ENCODE data around the gene IFNG-AS1.

Gene IFNG-AS1

DNA sequence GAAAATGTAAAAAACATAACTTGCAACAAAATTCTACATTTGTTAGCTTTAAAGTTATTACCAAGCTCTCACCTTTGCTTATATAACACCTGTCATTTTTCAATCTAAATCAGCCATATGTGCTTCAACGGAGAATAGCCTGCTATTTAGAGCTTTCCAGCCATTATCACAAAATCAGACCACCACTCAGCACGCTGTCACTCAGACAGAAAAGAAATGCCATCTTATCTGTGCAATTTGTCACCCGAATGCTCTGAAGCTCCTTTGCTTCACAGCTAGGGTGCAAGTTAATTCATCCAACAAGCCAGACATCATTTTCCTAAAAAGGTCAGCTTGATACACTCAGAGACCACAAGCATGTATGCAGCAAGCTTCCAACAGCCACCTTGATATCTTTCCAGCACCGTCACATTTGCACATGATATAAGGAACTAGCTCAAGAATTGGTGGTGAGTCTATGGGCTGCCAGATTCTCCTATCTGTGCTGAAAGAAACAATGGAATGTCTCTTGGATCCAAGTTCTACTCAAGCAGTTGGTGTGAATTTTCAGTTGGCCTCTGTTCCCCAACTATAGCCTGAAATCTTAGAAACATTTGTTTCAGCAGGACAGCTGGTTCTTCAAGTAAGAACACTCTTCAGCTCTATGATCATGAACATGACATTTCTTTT lies 20.0 kb upstream of the IFNG-AS1 start:
- in situ Hi-C loops (cut with MboI; ENCODE audit: low sequenced_read_pairs), result no loop called here
- no peak for DNase-seq (ENCODE audit: low spot score in 2 of 2)
- Histone ChIP-seq H3K36me3 (replicated peaks) (no peaks in the 10 kb centered on the region), H3K9me3 (no peaks in the 10 kb centered on the region), H3K4me1 (no peaks in the 10 kb centered on the region), H3K4me3 (no peak overlapping the region), H3K27me3 (ENCODE audit: low read depth) (no peaks in the 10 kb centered on the region)

DNA sequence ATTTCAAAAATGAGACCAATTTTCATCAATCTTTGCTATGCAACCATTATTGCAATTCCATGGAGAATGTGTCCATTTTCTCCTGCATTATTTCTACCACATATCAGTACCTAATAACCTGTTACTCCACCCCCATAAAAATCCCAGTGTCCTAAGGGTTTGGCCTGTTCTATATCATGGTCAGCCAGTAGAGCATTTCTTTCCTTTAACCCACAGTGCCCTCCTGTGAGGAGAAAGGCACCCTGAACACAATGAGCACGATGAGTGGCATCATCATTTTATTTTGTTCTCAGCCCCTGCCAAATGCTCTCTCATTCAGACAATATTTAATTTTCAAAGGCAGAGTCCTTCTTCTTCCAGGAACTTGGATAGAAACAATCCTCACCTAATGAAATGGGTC lies 11.6 kb upstream of the IFNG-AS1 start:
- DNase-seq (ENCODE audit: low spot score in 2 of 2), result no peak
- Histone ChIP-seq H3K4me3 (no peak overlapping the region), H3K4me1 (no peaks in the 10 kb centered on the region), H3K27me3 (ENCODE audit: low read depth) (no peaks in the 10 kb centered on the region), H3K36me3 (replicated peaks) (no peaks in the 10 kb centered on the region), H3K9me3 (no peaks in the 10 kb centered on the region)
- in situ Hi-C loops (cut with MboI; ENCODE audit: low sequenced_read_pairs), result no loop called here

DNA sequence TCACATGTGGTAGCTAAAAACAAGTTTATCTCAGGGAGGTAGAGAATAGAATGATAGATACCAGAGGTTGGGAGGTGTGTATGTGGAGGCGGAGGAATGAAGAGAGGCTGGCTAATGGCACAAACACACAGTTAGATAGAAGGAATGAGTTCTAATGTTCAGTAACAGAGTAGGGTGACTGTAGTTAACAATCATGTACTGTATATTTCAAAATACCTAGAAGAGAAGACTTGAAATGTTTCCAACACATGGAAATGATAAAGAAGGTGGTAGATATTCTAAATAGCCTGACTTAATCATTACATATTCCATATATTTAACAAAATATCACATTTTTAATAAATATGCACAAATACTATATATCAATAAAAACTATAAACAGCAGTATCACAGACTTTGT lies 8.9 kb upstream of the IFNG-AS1 start:
- H3K27me3 ChIP-seq (ENCODE audit: low read depth), result no peaks in the 10 kb centered on the region
- no peak overlapping the region for H3K4me3 ChIP-seq
- in situ Hi-C loops (cut with MboI; ENCODE audit: low sequenced_read_pairs), result no loop called here
- no peaks in the 10 kb centered on the region for H3K9me3 ChIP-seq
- H3K4me1 ChIP-seq, result no peaks in the 10 kb centered on the region
- no peak for DNase-seq (ENCODE audit: low spot score in 2 of 2)
- H3K36me3 ChIP-seq (replicated peaks), result no peaks in the 10 kb centered on the region

DNA sequence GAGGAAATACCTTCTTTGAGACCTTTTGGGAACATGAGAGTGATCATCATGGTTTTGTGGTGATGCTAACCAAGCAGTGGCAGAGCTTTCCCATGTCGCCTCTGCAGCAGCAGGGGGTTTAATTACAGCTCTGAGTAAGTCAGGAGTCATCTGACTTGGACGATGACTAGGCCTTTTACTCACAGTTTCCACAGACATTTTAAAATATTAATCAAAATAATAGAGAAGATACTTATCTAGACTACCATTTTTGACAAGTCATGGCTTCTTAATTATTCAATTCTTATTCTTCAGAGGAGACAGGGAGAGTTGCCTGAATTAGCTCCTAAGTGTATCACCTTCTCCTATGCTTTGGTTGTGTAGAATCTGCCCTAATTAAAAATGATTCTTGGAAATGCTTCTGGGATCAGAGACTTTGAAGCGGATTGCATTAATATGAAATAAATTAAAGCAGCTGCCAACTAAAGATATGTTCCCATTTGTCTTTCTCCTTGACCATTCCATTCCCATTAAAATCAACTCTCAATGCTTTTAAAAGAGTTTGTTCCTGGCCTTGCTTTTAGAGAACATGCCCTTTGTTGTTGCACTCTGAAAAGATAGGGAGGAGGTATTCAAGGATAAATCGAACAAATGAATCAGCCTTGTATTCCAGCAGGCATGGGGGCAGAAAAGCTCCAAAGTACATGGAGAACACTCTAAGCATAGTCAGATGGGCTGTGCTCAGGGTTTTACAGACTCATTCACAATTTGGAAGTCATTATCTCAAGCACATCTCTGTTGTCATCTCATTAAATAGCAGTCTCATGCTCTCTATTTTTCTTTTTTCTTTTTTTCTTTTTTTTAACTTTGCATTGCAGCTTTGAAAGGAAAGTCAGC lies 7.7 kb upstream of the IFNG-AS1 start:
- no peak overlapping the region for H3K4me3 ChIP-seq
- in situ Hi-C loops (cut with MboI; ENCODE audit: low sequenced_read_pairs), result no loop called here
- no peak for DNase-seq (ENCODE audit: low spot score in 2 of 2)

DNA sequence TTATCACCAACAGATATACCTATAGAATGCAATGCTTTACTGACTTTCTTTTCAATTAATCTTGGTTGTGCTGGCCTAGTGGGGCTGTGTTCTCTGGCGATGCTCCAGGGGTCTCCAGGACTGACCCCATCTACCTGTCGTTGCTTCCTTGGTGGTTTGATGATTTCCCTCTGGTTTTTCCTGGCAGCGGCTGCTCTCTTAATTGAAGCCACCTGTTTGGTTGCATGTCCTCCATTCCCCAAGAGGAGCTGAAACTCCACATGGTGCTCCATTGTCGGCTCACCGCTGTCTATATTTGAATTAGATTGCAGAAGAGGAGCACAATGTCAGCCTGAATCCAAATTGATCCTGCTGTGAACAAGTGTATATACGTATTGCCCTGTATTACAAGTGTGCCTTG lies 7.1 kb upstream of the IFNG-AS1 start:
- H3K4me1 ChIP-seq, result no peaks in the 10 kb centered on the region
- H3K4me3 ChIP-seq, result no peak overlapping the region
- no peaks in the 10 kb centered on the region for H3K9me3 ChIP-seq
- H3K27me3 ChIP-seq (ENCODE audit: low read depth), result no peaks in the 10 kb centered on the region
- DNase-seq (ENCODE audit: low spot score in 2 of 2), result no peak
- H3K36me3 ChIP-seq (replicated peaks), result no peaks in the 10 kb centered on the region
- in situ Hi-C loops (cut with MboI; ENCODE audit: low sequenced_read_pairs), result no loop called here

More for the DNA sequence above, 7.7 kb upstream of the IFNG-AS1 start:
- Histone ChIP-seq H3K4me1 (no peaks in the 10 kb centered on the region), H3K36me3 (replicated peaks) (no peaks in the 10 kb centered on the region), H3K27me3 (ENCODE audit: low read depth) (no peaks in the 10 kb centered on the region), H3K9me3 (no peaks in the 10 kb centered on the region)

DNA sequence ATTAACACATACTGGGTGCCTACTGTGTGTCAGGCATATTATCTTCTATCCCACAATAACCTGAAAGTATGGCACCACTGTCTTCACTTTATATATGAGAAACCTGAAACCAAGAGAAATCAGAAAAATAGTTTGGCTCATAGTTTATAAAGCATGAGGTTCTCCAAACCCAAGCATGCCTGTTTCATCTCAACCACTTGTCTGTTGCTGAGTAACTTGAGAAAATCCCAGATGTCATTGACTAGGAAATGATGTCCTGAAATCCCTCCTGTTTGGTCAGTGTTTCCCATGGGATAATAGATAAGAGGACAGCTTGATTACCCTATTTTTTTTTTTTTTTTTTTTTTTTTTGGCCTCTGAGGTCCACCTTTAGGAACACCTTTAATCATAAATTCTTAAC lies 2.6 kb upstream of the IFNG-AS1 start:
- H3K4me1 ChIP-seq, result no peaks in the 10 kb centered on the region
- no peak overlapping the region for H3K4me3 ChIP-seq
- no peaks in the 10 kb centered on the region for H3K36me3 ChIP-seq (replicated peaks)
- in situ Hi-C loops (cut with MboI; ENCODE audit: low sequenced_read_pairs), result no loop called here
- H3K9me3 ChIP-seq, result no peaks in the 10 kb centered on the region
- no peak for DNase-seq (ENCODE audit: low spot score in 2 of 2)
- H3K27me3 ChIP-seq (ENCODE audit: low read depth), result no peaks in the 10 kb centered on the region

DNA sequence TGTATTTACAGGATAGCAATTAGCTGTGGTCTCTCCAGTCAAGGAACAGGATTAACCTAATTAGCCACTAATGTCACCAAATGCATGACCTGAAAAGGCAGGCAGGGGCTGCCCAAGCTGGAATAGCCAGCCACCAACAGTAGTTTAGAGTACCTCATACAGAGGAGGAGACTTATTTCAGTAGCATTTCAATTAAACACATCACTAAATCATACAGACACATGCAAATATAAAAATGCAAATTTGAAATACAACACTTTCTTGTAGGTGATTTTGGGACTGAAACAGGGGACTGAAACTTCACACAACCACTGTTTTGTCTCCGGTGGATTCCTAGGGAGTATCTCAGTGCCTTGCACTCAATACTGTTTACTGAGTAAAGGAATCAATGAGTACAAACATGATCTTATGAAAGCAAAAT lies 636 bp upstream of the IFNG-AS1 start:
- Histone ChIP-seq H3K4me3 (no peak overlapping the region), H3K36me3 (replicated peaks) (no peaks in the 10 kb centered on the region), H3K27me3 (ENCODE audit: low read depth) (no peaks in the 10 kb centered on the region), H3K9me3 (no peaks in the 10 kb centered on the region), H3K4me1 (no peaks in the 10 kb centered on the region)
- in situ Hi-C loops (cut with MboI; ENCODE audit: low sequenced_read_pairs), result no loop called here
- DNase-seq (ENCODE audit: low spot score in 2 of 2), result no peak

- Histone ChIP-seq H3K4me3 (no peak overlapping the region), H3K9me3 (no peaks in the 10 kb centered on the region), H3K4me1 (no peaks in the 10 kb centered on the region), H3K27me3 (ENCODE audit: low read depth) (no peaks in the 10 kb centered on the region), H3K36me3 (replicated peaks) (no peaks in the 10 kb centered on the region)
- DNase-seq (ENCODE audit: low spot score in 2 of 2), result no peak
- in situ Hi-C loops (cut with MboI; ENCODE audit: low sequenced_read_pairs), result no loop called here
Observed at GRCh38 chr12:67991158-67991557, 1.9 kb downstream of the IFNG-AS1 start.

DNA sequence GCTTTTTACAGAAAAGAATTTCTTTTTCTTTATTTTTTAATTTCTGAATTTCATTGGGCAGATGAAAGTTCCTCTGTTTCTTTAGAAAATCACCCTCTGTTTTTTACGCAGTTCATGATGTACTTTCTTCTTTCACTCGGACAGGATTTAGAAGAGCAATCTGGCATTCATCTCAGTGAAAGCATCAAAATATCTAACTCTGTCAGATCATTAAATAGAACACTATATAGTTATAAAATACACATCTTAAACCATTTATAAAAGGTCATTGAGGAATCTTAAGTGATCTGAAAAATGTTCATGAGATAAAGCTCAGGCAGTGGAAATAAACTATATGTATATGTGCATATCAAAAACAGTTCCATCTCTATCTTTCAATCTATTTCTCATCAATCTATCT lies 3.9 kb downstream of the IFNG-AS1 start:
- H3K9me3 ChIP-seq, result no peaks in the 10 kb centered on the region
- H3K4me1 ChIP-seq, result no peaks in the 10 kb centered on the region
- no peaks in the 10 kb centered on the region for H3K27me3 ChIP-seq (ENCODE audit: low read depth)
- no peaks in the 10 kb centered on the region for H3K36me3 ChIP-seq (replicated peaks)
- no peak for DNase-seq (ENCODE audit: low spot score in 2 of 2)
- no peak overlapping the region for H3K4me3 ChIP-seq
- in situ Hi-C loops (cut with MboI; ENCODE audit: low sequenced_read_pairs), result no loop called here

DNA sequence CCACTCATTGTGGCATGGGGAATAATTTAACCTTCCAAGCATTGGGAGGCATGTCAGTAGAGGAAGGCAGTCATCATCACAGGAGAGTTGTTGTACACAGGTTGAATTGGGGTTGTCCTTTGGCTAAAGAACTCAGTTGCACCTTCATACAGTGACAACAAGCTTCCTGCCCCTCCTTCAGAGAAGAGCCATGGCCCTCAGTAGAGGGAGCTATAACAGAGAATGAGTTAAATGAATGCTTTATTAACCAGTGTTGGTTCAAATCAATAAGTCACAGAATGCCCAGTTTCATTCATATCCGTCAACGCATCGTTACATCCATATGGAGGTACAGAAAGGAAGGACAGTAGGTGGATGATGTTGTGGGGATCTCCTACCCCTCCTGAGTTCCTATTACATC lies 4.8 kb downstream of the IFNG-AS1 start:
- Histone ChIP-seq H3K27me3 (ENCODE audit: low read depth) (no peaks in the 10 kb centered on the region), H3K9me3 (no peaks in the 10 kb centered on the region), H3K36me3 (replicated peaks) (no peaks in the 10 kb centered on the region), H3K4me3 (no peak overlapping the region), H3K4me1 (no peaks in the 10 kb centered on the region)
- in situ Hi-C loops (cut with MboI; ENCODE audit: low sequenced_read_pairs), result no loop called here
- no peak for DNase-seq (ENCODE audit: low spot score in 2 of 2)

- in situ Hi-C loops (cut with MboI; ENCODE audit: low sequenced_read_pairs), result no loop called here
Observed at GRCh38 chr12:67996347-67996746, 7.1 kb downstream of the IFNG-AS1 start.

GRCh38 chr12:67998379-67998778 lies 9.1 kb downstream of the IFNG-AS1 start:
- no peak for DNase-seq (ENCODE audit: low spot score in 2 of 2)
- in situ Hi-C loops (cut with MboI; ENCODE audit: low sequenced_read_pairs), result no loop called here
- no peaks in the 10 kb centered on the region for H3K9me3 ChIP-seq

More at GRCh38 chr12:67996347-67996746, 7.1 kb downstream of the IFNG-AS1 start:
- no peak for DNase-seq (ENCODE audit: low spot score in 2 of 2)
- Histone ChIP-seq H3K27me3 (ENCODE audit: low read depth) (no peaks in the 10 kb centered on the region), H3K4me3 (no peak overlapping the region), H3K4me1 (no peaks in the 10 kb centered on the region), H3K9me3 (no peaks in the 10 kb centered on the region), H3K36me3 (replicated peaks) (no peaks in the 10 kb centered on the region)

GRCh38 chr12:67999244-67999643 lies 10.0 kb downstream of the IFNG-AS1 start:
- Histone ChIP-seq H3K4me3 (no peak overlapping the region), H3K9me3 (no peaks in the 10 kb centered on the region), H3K4me1 (no peaks in the 10 kb centered on the region), H3K36me3 (replicated peaks) (no peaks in the 10 kb centered on the region), H3K27me3 (ENCODE audit: low read depth) (no peaks in the 10 kb centered on the region)
- in situ Hi-C loops (cut with MboI; ENCODE audit: low sequenced_read_pairs), result no loop called here
- no peak for DNase-seq (ENCODE audit: low spot score in 2 of 2)

More at GRCh38 chr12:67998379-67998778, 9.1 kb downstream of the IFNG-AS1 start:
- no peak overlapping the region for H3K4me3 ChIP-seq
- no peaks in the 10 kb centered on the region for H3K4me1 ChIP-seq
- no peaks in the 10 kb centered on the region for H3K27me3 ChIP-seq (ENCODE audit: low read depth)
- H3K36me3 ChIP-seq (replicated peaks), result no peaks in the 10 kb centered on the region

All from HAP-1 (cell line).